ENCODE data around the gene ZFR2.
"Not testable (repeated sequence)": the region's sequence is repeated elsewhere in the genome, so short reads cannot be mapped to it uniquely, and the experiment has no call there.

ZFR2 gene

DNA sequence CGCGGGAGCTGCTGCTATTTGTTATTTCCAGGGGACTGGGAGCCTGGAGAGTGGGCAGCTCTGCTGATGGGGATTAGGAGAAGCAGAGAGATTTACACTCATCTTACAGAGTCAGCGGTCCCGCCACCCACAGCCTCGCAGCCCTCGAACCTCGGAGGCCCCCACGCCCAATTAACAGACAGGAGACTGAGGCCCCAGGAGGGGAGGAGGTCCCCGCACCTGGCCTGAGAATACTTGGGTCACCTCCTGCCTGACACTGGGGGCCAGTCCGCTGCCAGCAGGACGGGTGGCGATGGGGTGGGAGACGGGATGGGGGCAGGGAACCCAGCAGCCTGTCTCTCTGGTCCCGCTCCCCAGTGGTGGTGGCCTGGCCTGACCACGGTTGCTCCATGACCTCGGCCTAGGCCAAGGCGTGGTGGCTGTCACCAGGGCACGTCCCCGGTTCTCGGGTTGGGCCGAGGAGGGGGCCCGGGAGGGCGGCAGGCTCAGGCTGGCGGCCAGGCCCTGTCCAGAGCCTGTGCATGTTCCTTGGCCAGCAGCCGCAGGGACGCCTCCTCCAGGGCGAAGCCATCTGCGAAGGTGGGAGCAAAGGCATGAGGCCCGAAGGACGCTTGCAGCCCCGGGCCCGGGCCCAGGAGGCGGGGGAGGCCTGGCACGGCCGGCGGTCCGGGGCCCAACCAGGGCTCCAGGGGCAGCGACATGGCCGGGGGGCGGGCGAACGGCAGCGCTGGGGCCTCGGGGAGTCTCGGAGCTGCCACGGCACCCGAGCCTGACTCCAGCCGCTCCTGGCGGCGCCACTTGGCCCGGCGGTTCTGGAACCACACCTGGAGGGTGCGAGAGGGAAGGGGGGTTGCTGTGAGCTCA lies 98.5 kb downstream of the ZFR2 start:
- no peak for DNase-seq (ENCODE audit: low spot score)

DNA sequence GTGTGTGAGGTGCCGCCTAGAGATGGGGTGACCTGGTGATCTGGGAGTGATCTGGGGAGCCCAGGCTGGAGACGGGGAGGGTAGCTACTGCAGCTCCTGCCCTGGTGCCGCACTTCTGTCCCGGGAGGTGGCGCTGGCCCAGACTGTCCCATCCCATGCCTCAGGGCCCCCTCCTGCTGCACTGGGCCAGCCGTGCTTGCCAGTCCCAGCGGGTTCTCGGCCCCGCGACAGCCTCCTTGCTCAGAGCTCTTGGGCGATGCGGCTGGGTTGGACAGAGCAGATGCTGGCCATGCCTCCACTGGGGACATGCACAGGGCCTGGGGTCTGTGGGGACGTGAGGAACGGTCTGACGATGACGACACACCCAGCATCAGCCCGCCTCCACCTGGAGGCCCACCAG lies 99.3 kb downstream of the ZFR2 start:
- no peak for DNase-seq (ENCODE audit: low spot score)

DNA sequence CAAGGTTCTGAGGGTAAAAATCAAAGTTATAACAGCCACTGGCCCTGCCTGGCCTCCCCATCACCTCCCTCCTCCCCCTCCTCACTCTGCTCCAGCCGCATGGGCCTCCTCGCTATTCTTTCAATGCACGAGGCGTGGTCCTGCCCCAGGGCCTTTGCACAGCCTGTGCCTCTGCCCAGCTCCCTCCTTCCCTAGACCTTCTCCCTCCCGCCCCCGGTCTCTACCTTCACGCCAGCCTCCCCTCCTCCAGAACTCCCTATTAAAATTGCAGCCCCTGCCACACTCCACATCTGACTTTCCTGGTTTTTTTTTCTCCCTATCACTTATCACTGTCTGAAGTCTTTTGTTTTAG lies 100.1 kb downstream of the ZFR2 start:
- DNase-seq (ENCODE audit: low spot score), result no peak

DNA sequence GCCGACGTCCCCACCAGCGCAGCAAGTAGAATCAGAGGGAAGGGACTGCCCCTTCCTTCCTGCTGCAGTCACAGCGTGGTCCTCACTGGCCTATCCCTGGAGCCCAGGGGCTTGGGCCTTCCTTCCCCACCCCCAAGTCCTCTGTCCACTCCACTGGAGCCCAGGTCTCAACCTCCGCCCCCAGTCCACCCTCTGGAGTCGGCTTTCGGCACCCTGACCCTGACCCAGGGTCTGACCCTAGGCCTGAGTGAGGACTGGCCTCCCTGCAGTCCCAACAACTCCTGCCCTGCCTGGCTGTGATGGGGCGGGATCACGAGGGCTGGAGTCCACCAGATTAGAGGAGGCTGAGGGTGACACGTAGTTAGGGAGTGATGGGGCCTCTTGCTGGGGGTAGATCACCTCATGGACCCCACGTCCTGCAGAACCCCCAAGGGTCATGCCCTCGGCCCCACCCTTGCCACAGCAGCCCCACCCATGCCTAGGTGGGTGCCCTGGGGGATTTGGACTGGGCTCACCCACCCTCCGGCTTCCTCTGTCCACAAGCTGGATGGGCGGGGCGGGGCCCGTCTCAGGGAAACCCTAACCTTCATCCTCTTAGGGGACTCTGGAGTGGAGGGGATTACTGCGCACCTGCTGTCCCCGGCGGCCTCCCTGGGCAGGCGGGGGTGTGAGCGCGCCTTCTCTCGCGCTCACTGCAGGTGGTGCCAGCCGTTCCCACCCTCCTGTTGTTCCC lies 100.7 kb downstream of the ZFR2 start:
- DNase-seq (ENCODE audit: low spot score), result no peak

DNA sequence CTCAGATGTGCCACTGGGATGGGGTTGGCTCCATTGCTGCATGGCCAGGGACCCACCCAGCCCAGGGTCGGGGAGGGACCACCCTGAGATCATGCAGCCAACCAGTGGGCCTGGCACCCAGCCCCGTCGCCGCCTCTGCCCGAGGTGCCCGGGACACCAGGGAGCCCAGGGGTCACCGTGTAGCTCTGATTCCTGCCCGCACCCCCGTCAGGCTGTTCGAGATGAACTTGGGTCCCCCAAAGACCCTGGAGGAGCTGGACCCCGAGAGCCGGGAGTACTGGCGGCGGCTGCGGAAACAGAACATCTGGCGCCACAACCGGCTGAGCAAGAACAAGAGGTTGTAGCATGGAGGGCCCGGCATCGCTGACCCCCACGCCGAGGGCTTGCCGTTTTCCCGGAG lies 101.8 kb downstream of the ZFR2 start:
- DNase-seq (ENCODE audit: low spot score), result no peak

DNA sequence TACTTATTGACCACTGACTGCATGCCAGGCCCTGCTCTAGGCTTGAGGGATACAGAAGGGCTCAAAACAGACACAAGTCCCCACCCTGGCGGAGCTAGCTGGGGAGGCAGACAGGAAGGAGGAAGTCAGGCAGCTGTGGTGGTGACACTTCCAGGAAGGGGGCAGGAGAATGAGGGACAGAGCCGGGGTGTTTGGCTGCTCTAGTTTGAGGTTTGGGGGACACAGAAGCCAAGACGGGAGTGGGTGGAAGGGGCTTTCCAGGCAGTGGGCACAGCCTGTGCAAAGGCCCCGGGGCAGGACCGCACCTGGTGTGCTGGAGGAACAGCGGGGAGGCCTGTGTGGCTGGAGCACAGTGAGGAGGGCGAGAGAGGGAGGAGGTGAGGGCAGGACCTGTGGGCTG lies 102.3 kb downstream of the ZFR2 start:
- no peak for DNase-seq (ENCODE audit: low spot score)

DNA sequence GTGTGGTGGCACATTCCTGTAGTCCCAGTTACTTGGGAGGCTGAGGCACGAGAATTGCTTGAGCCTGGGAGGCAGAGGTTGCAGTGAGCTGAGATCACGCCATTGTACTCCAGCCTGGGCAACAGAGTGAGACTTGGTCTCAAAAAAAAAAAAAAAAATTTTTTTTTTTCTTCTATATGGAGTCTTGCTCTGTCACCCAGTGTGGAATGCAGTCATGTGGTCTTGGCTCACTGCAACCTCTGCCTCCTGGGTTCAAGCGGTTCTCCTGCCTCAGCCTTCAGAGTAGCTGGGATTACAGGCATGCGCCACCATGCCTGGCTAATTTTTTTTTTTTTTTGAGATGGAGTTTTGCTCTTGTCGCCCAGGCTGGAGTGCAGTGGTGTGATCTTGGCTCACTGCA lies 103.1 kb downstream of the ZFR2 start:
- not testable (repeated sequence) for DNase-seq (ENCODE audit: low spot score)

DNA sequence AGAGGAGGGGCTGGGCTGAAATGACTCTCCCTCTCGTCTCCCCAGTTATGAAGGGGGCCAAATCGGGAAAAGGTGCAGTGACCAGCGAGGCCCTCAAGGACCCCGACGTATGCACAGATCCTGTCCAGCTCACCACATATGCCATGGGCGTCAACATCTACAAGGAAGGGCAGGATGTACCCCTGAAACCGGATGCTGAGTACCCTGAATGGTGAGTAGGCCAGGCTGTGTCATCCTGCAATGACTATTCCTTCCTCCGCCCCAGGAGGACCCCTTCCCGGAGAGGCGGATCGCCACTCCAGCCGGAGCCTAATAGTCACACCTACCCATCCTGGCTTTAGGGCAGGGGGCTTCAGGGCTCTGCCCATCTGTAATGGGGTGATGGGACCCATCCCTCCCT lies 103.7 kb downstream of the ZFR2 start:
- DNase-seq (ENCODE audit: low spot score), result no peak

DNA sequence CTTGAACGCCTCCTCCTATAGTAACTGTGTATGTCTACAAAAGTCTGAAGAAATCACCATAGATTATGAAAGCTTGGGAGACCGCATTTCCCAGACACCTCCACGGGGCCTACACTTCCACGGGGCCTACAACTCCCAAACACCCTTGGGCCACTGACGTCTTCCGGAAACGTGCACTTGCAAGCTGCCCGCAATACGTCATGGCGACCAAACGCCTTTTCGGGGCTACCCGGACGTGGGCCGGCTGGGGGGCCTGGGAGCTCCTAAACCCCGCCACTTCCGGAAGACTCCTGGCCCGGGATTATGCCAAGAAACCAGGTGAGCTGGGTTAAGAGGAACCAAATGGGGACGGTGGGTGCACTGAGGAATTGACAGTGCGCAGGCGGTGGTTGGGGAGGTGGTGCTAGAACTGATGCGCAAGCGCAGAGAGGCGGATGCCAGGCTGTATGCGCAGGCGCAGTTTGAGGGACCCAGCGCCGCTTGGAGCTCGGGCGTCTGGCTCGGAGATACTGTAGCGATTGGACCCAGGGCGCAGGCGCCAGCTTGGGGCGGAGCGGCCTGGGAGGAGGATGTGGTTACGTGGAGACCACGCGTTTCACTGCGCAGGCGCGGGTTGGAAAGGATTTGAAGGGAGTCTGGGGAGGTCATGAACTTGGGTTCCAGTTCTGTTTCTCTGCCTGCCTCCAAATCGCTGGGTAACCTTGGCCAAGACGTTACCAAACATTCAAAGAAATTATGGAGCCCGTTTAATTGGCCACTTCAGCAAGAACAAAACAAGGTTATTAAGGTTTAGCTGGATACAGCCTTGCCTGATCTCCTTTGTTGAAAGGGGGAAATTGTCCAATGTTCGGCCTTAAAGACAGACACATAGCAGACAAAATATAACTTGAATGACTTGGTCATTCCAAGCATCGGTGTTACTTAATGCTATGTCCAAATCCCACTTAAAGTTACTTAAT lies 106.1 kb downstream of the ZFR2 start, which contains the start of gene MRPL54:
TSS of gene MRPL54 (plus strand) at position 182 of the 959 bp plus-strand sequence. CDS start at position 201, 19 bp downstream.
- DNase-seq (ENCODE audit: low spot score), result peak; percentile 99

DNA sequence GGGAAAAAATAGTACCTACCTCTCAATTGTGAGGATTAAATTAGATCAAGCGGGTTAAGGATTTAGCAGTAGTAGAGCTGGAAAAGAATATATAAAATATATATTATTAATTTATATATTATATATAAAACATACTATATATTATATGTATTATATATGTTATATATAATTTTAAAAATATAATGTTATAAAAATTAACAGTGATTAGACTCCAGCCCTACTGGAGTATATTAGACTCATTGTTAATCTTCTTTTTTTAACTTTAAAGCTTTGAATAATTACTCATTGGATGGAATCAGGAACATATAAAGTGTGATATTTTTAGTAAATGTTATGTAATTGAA lies 106.7 kb downstream of the ZFR2 start:
- DNase-seq (ENCODE audit: low spot score), result no peak

DNA sequence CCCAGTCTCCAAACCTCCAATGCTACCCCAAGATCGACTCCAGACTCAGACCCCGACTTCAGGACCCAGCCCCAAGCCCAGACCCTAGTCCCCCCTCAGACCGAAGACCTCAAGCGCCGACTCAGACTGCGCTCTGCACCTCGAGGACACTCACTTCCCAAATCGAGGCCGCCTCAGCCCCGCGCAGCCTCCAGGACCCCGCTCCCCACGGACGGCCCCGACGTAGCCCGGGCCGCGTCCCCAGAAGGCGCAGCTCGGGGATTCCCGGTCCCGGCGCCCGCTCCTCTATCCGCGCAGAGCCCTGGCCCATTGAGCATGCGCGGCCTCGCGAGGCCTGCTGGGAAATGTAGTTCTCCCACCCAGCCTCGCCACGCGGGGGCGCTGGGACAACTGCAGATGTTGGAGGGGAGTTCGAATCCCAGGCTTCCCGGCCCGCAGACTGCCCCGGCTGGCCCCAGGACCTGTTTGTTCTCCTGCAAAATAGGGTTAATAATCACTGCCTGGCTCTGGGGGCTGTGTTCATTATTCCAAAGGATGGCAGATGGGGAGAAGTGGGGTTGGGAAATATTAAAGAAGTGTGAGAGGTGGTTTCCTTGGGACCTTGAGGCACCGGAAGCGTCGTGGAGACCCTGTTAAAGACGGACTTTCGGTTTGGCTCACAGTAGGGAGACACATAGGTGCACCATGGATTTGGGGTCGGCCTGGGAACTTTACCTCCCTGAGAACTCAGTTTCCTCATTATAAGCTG lies 107.3 kb downstream of the ZFR2 start, which contains the start of gene APBA3:
TSS of gene APBA3 (minus strand) at position 311 of the 748 bp plus-strand sequence. CDS start 1,428 bp downstream, outside the sequence.
- DNase-seq (ENCODE audit: low spot score), result peak; percentile 93

DNA sequence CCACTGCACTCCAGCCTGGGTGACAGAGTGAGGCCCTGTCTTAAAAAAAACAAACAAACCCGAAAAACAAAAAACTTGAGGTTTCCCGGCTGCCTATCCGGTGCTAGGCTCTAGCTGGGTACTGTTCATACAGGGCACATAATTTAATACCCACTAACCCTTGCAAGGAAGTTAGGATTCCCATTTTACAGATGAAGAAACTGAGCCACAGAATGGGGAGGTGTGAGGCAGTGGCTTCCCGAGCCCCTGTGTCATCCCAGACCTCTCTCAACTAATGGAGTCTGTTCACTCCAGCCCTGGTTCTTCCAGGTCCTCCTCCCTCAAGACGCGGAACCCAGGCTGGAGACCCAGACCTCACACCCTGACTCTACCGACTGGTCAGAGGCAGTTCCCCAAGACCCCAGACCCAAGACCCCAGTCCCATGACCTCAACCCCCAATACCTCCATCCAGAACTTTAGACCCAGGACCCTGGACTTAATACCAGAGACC lies 107.9 kb downstream of the ZFR2 start:
- DNase-seq (ENCODE audit: low spot score), result no peak

DNA sequence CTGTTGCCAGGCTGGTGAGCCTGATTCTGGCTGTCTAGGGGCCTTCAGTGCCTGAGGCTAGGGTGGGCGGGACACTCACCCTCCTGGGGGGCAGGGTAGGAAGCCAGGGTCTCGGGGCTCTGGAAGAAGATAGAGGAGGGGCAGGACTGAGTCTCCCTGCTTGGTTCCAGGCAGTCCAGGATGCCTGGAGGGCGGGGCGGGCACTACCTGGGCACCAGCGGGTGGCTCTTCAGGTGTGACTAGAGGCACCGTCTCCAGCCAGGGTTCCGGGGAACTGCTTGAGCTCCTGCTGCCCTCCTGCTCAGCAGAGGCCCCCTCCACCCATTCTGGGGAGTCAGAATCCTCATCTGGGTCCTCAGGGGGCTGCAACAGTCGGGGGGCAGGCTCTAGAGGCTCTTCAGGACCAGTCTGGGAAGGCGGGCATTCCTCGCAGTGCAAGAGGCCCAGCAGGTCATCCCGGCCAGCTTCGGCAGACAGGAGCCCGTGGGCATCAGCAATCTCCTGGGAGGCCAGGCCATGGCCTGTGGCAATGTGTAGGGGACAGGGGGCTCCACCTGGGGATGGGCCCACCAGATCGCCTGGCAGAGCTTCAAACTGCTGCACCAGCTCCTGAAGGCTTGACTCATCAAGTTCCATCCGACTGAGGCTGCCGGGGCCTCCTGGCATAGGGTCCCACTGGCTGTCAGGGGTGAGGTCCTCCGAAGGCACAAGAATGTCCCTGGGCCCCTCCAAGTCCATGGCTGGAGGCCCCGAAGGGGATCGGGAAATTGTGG lies 109.2 kb downstream of the ZFR2 start:
- no peak for DNase-seq (ENCODE audit: low spot score)

DNA sequence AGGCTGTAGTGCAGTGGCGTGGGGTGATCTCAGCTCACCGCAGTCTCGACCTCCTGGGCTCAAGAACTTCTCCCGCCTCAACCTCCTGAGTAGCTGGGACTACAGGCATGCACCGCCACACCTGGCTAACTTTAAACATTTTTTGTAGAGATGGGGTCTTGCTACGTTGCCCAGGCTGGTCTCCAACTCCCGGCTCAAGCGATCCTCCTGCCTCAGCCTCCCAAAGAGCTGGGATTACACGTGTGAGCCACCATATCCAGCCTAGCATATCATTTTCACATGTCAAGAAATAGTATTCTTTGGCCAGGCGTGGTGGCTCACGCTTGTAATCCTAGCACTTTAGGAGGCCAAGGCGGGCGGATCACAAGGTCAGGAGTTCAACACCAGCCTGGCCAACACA lies 110.5 kb downstream of the ZFR2 start:
- not testable (repeated sequence) for DNase-seq (ENCODE audit: low spot score)

DNA sequence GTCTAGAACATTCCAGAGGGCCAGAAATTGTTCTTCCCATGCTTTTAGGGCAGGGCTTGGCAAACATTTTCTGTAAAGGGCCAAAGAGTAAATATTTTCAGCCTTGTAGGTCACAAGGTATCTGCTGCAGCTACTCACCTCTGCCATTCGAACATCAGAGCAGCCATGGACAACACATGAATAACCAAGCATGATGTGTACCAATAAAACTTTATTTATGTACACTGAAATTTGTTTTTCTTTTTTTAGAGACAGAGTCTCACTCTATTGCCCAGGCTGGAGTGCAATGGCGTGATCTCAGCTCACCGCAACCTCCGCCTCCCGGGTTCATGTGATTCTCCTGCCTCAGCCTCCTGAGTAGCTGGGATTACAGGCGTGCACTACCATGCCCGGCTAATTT lies 111.1 kb downstream of the ZFR2 start:
- not testable (repeated sequence) for DNase-seq (ENCODE audit: low spot score)

Measured in germinal center (tissue), 1 donor.